HG03064 (cell line): ENCODE data around the gene DNAH2.

Experiments
- ATAC-seq: cut with Tn5 transposase; IDR thresholded peaks from one replicate; pipeline ENCODE4 v1.9.1; 2021; ENCODE audit warnings: low read depth; ENCODE audit not compliant: unreplicated experiment

Gene DNAH2

DNA sequence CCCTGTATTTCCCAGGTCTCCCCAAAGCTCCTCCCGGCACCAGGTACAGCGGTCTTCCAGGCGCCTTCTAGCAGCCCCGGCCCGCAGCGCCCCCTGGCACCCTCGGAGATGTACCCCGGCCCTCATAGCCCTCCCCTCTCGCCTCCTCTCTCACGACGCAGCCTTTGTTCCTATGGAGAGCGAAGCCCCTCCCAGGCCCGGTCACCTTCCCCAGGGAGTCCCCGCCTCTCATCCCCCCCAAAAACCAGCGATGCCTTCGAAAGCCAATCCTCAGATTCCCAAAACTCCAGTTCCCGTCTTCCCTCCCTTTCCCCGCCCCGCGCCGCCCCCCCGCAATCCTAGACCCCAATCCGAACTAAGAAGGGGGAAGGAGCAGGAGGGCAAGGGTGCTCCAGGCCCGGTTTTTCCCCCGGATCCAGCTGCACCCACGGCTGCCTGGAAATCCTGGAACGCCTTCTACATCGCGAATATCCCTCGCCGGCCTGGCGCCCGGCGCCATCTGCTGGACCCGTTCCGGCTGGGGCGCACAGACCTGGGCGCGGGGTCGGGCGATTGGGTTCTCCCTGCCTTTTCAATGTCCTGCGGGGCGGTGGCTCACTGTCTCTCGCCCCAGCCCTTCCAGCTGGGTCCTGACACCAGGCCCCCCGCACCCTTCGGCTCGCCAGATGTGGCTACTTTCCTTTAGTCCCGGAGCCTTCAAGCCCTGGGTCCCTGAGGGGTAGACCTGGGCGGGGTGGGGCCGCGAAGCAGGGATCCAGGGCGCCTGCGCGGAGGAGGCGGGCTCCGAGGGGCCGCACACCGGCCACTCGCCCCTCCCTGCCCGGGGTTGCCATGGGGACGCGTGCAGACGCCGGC, at the start of gene DNAH2:
TSS of gene DNAH2 (plus strand) at position 844 of the 855 bp plus-strand sequence. CDS start 1,991 bp downstream, outside the sequence.
- ATAC-seq = no peak

DNA sequence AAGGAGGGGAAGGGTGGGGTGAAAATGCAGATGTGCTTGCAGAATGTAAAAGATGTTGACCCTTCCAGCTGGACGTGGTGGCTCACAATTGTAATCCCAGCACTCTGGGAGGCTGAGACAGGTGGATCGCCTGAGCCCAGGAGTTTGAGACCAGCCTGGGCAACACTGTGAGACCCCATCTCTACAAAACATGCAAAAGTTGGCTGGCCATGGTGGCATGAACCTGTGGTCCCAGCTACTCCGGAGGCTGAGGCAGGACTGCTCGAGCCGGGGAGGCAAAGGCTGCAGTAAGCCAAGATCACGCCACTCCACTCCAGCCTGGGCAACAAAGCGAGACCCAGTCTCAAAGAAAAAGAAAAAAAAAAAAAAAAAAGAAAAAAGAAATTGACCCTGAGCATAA, 49.1 kb upstream of the DNAH2 start:
- no peak for ATAC-seq

DNA sequence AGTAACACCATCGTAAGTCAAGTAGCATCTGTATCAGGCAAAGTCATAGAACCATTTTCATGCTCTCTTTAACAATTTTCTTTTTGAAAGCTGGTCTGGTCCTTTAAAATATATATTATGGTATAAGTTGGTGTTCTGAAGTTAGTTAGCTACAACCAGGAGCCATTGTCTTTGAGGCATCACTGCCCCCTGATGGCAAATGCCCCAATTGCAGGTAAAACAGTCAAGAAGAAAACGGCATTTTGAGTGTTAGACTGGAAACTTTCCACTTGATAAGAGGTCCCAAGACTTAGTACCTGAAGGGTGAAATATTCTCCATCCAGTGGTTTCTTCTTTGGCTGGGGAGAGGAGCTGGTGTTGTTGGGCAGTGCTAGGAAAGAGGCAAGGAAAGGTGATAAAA, 44.3 kb upstream of the DNAH2 start:
- no peak for ATAC-seq

DNA sequence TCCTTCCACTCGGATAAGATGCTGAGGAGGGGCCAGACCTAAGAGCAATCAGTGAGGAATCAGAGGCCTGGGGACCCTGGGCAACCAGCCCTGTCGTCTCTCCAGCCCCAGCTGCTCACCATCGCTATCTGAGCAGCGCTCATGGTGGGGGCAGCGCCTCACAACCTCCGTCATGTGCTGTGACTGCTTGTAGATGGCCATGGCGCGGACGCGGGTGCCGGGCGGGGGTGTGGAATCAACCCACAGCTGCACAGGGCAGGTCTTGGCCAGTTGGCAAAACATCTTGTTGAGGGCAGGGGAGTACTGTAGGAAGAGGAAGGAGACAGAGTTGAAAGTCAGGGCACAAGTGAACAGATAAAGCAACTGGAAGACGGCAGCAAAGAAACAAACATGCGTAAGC, 42.6 kb upstream of the DNAH2 start:
- ATAC-seq = no peak

GRCh38 chr17:7676533-7676932, 41.0 kb upstream of the DNAH2 start:
- ATAC-seq = no peak

- no peak for ATAC-seq
Measured at GRCh38 chr17:7677388-7678067, 40.0 kb upstream of the DNAH2 start.

- no peak for ATAC-seq
Measured at GRCh38 chr17:7684851-7685532, 32.6 kb upstream of the DNAH2 start.

DNA sequence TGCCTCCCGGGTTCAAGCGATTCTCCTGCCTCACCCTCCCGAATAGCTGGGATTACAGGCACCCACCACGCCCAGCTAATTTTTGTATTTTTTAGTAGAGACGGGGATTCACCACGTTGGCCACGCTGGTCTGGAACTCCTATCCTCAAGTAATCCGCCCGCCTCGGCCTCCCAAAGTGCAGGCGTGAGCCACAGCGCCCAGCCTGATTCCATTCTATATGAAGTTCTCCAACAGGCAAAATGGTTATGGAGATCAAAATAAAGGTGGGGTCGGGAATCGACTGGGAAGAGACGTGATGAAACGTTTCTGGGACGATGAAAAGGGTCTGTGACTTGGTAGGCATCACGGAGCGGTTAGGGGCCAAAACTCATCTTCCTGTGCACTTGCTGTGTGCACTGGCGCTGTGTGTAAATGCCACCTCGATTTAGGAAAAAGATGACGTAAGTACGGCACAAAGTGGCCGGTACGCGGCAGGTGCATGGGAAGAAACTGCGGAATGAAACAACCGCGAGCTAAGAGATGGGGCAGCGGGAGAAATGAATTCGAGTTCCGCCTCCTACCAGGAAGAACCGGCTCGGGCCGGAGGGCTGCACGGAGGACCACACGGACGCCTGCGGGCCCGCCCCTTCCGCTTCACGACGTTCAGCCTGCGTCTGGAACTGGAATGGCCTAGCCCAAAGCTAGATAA, 31.9 kb upstream of the DNAH2 start:
- ATAC-seq = peak; percentile 42

DNA sequence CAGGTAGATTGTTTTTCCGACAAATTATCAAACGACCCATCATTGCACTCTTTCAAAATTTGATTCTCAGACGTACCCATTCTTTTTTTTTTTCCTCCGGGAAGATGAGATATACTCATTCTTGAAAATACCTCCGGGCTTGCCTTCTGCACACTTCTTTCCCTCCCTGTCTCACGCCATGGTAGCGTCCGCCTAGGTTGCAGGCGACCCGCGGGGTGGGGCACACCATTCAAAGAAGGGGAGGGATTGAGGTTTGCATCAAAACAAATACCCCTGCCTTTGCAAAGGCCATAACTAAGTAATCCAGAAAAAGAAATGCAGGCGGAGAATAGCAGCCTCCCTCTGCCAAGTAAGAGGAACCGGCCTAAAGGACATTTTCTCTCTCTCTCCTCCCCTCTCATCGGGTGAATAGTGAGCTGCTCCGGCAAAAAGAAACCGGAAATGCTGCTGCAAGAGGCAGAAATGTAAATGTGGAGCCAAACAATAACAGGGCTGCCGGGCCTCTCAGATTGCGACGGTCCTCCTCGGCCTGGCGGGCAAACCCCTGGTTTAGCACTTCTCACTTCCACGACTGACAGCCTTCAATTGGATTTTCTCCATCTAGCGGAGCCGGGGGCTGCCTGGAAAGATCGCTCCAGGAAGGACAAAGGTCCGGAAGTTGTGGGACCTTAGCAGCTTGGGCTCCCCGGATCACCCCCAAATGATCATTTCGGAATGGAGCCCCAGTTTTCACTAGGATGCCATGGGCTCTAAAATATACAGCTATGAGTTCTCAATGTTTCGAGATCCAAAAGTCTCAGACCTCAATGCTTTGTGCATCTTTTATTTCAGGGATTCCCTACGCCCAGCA, 31.1 kb upstream of the DNAH2 start:
- peak; percentile 38 for ATAC-seq

- ATAC-seq = no peak
Measured at GRCh38 chr17:7687072-7687907, 30.3 kb upstream of the DNAH2 start, which contains the start of gene TP53. TSS of gene TP53 (minus strand) at chr17:7687490. CDS start at chr17:7676594, 10,896 bp downstream.

GRCh38 chr17:7687908-7688807, 29.4 kb upstream of the DNAH2 start, which contains the start of gene WRAP53:
TSS of gene WRAP53 (plus strand) at chr17:7688477. CDS start at chr17:7688649, 172 bp downstream.
- peak; percentile 61 for ATAC-seq

DNA sequence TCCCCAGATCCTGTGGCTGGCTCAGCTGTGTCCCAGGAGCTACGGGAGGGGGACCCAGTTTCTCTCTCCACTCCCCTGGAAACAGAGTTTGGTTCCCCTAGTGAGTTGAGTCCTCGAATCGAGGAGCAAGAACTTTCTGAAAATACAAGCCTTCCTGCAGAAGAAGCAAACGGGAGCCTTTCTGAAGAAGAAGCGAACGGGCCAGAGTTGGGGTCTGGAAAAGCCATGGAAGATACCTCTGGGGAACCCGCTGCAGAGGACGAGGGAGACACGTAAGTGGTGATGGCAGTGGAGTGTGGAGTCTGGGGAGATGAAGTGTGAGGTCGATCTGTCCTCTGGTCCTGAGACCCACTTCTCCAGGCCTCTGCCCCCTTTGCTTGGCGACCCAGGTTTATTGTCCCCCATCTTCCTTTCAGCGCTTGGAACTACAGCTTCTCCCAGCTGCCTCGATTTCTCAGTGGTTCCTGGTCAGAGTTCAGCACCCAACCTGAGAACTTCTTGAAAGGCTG, 28.7 kb upstream of the DNAH2 start:
- no peak for ATAC-seq

- no peak for ATAC-seq
Measured at GRCh38 chr17:7695586-7695985, 22.0 kb upstream of the DNAH2 start.

DNA sequence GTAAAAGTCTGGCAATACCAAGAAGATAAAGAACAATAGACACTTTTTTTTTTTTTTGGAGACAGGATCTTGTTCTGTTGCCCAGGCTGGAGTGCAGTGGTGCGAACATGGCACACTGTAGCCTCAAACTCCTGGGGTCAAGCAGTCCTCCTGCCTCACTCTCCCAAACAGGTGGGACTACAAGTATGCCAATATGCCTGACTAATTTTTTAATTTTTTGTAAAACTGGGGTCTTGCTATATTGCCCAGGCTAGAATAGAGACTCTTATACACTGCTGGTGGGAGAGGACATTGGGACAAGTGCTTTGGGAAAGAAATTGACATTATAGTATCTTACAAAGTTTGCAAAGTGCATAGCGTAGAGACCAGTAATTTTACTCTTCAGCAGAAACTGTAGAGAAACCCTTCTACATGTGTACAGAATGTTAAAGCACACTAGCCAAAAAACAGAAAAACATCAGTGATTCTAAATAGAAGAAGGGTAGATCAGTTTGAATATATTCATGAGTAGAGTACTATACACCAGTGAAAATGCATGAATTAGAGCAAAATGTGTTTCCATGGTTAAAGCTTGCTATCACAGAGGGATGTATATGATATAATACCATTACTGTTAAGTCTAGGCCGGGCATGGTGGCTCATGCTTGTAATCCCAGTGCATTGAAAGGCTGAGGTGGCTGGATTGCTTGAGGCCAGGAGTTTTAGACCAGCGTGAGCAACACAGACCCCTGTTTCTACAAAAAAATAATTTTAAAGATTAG, 19.5 kb upstream of the DNAH2 start:
- no peak for ATAC-seq

GRCh38 chr17:7700510-7700909, 17.0 kb upstream of the DNAH2 start:
- ATAC-seq = no peak

DNA sequence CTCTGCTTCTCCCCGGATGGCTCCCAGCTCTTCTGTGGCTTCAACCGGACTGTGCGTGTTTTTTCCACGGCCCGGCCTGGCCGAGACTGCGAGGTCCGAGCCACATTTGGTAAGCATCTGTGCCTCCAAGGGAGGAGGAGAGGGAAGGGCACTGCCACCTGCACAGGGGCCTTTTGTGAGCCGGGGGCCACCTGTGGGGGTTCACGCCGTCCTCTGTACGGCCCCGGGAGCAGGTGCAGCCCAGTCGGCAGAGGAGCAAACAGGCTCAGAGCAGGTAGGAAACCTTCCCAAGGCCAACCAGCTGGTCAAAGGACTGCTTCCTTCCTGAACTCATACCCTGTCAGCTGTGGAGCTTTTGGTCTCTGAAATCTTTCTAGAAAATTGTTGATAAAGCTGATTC, 15.9 kb upstream of the DNAH2 start:
- ATAC-seq = no peak

- ATAC-seq = no peak
Measured at GRCh38 chr17:7702776-7703175, 14.8 kb upstream of the DNAH2 start.
